GM10266 (cell line): ENCODE data around the gene SLC25A21.

Experiments used
- DNase-seq: peaks from one replicate; pipeline ENCODE4 v3.0.0; 2012; ENCODE audit errors: extremely low spot score
- TF ChIP-seq, protein P1 (sequence below): IDR thresholded peaks from 2 replicates; pipeline ENCODE4 v1.5.1; 2012; ENCODE audit warnings: mild to moderate bottlenecking, low read depth; ENCODE audit not compliant: control insufficient read depth, insufficient read depth; ENCODE audit errors: missing control alignments

Gene SLC25A21

GRCh38 chr14:36690311-36691040 is 481.9 kb downstream of the SLC25A21 start:
- DNase-seq = no peak
- TF ChIP-seq, protein P1, sequence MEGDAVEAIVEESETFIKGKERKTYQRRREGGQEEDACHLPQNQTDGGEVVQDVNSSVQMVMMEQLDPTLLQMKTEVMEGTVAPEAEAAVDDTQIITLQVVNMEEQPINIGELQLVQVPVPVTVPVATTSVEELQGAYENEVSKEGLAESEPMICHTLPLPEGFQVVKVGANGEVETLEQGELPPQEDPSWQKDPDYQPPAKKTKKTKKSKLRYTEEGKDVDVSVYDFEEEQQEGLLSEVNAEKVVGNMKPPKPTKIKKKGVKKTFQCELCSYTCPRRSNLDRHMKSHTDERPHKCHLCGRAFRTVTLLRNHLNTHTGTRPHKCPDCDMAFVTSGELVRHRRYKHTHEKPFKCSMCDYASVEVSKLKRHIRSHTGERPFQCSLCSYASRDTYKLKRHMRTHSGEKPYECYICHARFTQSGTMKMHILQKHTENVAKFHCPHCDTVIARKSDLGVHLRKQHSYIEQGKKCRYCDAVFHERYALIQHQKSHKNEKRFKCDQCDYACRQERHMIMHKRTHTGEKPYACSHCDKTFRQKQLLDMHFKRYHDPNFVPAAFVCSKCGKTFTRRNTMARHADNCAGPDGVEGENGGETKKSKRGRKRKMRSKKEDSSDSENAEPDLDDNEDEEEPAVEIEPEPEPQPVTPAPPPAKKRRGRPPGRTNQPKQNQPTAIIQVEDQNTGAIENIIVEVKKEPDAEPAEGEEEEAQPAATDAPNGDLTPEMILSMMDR = no peak

DNA sequence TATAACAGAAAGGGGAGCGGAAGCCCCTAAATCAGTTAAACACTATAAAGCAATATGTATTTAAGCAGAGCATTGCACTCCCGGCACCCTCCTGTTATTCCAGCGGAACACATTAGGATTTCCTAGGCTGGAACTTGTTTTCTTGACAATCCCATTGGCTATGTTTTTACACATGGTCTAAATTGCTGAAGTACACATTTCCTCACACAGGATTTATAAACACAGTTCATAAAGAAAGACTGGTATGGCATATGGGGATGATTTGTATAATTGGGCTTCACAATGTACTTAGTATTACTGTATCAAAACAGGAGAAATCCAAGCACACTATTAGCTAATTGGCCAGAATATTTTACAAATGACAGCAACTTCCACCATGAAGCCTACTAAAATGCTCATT is 487.5 kb downstream of the SLC25A21 start:
- TF ChIP-seq, protein P1 = no peak
- DNase-seq = no peak

DNA sequence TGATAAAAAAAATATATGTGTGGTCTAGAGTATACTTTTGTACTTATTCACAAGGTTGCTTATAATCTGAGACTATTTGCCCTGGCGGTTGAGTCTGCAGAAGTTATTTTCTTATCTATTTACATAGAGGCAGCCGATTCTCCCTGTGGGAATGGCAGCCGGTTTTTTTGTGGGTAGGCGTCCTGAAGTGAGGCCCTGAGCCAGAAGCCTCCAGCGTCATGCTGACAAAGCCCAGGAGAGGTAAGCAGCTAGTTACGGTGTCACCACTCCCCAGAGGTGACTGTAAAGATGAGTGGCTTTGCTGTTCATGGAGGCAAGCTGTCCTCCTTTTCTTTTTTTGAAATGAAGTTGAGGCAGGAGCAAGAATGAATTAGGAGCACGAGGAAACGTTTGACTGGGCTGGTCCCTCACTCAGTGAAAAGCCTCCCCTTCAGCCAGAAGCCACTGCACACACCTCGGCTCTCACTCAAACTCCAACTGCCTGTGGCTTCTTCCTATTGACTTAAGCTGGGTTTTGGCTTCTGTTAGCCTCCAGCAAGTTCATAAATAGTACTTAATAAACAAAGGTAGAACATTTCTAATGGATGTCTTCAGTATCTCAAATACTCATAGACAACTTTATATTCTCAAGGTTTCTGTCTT is 489.2 kb downstream of the SLC25A21 start:
- no peak for DNase-seq
- TF ChIP-seq, protein P1 = no peak

GRCh38 chr14:36682338-36682737 is 490.1 kb downstream of the SLC25A21 start:
- TF ChIP-seq, protein P1 = no peak
- DNase-seq = no peak

DNA sequence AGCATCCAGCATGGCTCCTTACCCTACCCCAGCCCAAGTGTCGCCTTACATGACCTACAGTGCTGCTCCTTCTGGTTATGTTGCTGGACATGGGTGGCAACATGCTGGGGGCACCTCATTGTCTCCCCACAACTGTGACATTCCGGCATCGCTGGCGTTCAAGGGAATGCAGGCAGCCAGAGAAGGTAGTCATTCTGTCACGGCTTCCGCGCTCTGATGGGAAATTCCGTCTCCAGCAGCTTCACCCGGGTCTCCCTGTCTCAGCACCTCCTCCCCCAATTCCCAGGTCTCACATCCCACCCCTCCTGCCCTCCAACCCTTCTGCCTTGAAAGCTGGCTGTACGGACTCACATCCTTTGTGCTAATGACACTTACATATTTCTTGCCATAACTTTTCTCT is 496.2 kb downstream of the SLC25A21 start:
- TF ChIP-seq, protein P1 = no peak
- DNase-seq = no peak

GRCh38 chr14:36675581-36675980 is 496.8 kb downstream of the SLC25A21 start:
- TF ChIP-seq, protein P1 = no peak
- DNase-seq = no peak

GRCh38 chr14:36674659-36675058 is 497.7 kb downstream of the SLC25A21 start:
- DNase-seq = no peak
- TF ChIP-seq, protein P1 = no peak
